Muscle layer of duodenum (tissue), 2 donors: ENCODE data around the gene ZNF81.
"Not testable (repeated sequence)": the region's sequence is repeated elsewhere in the genome, so short reads cannot be mapped to it uniquely, and the experiment has no call there.

ENCODE experiments used
- H3K27ac ChIP-seq: one replicate; pipeline ENCODE4 v1.7.0; 2013; ENCODE audit warnings: mild to moderate bottlenecking, low read length
- H3K27me3 ChIP-seq: one replicate; pipeline ENCODE4 v1.7.0; 2013; ENCODE audit warnings: low read depth, mild to moderate bottlenecking, control low read depth, low read length
- H3K36me3 ChIP-seq, 2 donors: one replicate each; pipeline ENCODE4 v1.7.0; 2013; ENCODE audit warnings: low read length in 2 of 2, control low read depth in 1 of 2, mild to moderate bottlenecking in 1 of 2; ENCODE audit not compliant: insufficient read depth in 2 of 2, control insufficient read depth in 1 of 2
- H3K4me1 ChIP-seq, 2 donors: one replicate each; pipeline ENCODE4 v1.7.0; 2013; ENCODE audit warnings: low read length in 2 of 2, mild to moderate bottlenecking in 2 of 2, control low read depth in 1 of 2, moderate library complexity in 1 of 2; ENCODE audit not compliant: insufficient read depth in 2 of 2, control insufficient read depth in 1 of 2
- H3K4me3 ChIP-seq, 2 donors: one replicate each; pipeline ENCODE4 v1.7.0; 2013; ENCODE audit warnings: low read length in 2 of 2, low read depth in 1 of 2, mild to moderate bottlenecking in 1 of 2
- H3K9me3 ChIP-seq, 2 donors: one replicate each; pipeline ENCODE4 v1.7.0; 2013; ENCODE audit warnings: low read length in 2 of 2, control low read depth in 1 of 2, mild to moderate bottlenecking in 1 of 2; ENCODE audit not compliant: control insufficient read depth in 1 of 2
- donor health status: healthy.

ZNF81 gene

DNA sequence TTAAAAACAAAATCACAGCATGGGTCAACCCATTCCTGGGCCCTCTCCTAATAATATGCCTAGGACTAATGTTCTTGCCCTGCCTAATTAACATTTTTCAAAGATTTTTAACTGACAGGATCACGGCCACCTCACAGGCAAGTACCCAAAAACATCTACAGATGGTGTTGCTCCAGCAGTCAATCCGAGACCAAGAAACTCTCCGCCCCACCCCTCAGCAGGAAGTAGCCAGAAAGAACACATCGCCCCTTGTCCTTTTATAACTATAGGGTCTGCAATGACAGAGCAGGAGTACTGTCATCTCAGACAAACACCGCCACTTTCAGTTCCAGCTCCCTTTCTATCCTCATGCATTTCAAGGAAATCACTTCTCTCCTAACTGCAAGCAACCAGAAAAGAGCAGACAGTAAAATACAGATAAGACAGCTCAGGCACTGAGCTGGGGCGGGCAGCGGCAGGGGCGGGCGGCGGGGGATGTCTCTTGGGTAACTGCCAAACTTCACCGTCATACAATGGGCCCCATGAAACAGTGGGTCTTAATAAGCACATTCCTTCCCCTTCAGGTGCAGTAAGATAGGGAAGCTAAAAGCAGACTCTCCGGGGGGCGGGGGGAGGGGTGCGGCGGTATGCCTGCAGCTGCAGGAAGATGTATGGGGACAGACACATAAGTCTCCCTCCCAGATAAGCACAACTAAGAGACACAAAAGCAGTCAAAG is 99.7 kb downstream of the ZNF81 start:
- H3K4me3 ChIP-seq: no peak overlapping the region

DNA sequence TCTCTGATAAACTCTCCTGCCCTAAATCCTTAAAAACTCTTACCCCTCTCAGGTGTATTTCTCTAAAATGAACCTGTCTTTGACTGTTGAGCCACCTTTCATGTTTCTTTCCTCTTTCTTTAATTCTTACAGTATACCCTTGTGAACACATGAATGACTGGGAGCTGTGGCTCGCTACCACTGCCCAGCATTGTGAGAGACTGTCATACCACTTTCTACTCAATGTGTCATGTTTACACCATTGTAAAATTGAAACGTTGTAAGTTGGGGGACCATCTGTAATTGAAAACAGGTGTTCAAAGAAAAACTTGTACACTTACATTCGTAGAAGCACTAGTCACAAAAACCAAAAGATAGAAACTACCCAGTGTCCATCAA is 100.2 kb downstream of the ZNF81 start:
- Histone ChIP-seq H3K4me1 (no peaks in the 10 kb centered on the region), H3K27ac (no peak overlapping the region), H3K27me3 (no peaks in the 10 kb centered on the region), H3K36me3 (no peaks in the 10 kb centered on the region), H3K4me3 (no peak overlapping the region), H3K9me3 (no peaks in the 10 kb centered on the region)

More for the DNA sequence above, 99.7 kb downstream of the ZNF81 start:
- Histone ChIP-seq H3K27me3 (no peaks in the 10 kb centered on the region), H3K4me1 (no peaks in the 10 kb centered on the region), H3K36me3 (no peaks in the 10 kb centered on the region), H3K27ac (no peak overlapping the region), H3K9me3 (no peaks in the 10 kb centered on the region)

GRCh38 chrX:47940448-47940847 is 103.7 kb downstream of the ZNF81 start:
- H3K4me1 ChIP-seq: no peaks in the 10 kb centered on the region
- H3K27ac ChIP-seq: no peak overlapping the region
- no peaks in the 10 kb centered on the region for H3K36me3 ChIP-seq
- no peaks in the 10 kb centered on the region for H3K27me3 ChIP-seq
- no peak overlapping the region for H3K4me3 ChIP-seq
- H3K9me3 ChIP-seq: no peaks in the 10 kb centered on the region

GRCh38 chrX:47941423-47941822 is 104.7 kb downstream of the ZNF81 start:
- Histone ChIP-seq H3K4me3 (no peak overlapping the region), H3K9me3 (no peaks in the 10 kb centered on the region), H3K4me1 (no peaks in the 10 kb centered on the region), H3K27me3 (no peaks in the 10 kb centered on the region), H3K36me3 (no peaks in the 10 kb centered on the region), H3K27ac (no peak overlapping the region)

GRCh38 chrX:47955295-47955694 is 118.6 kb downstream of the ZNF81 start:
- not testable (repeated sequence) for H3K4me3 ChIP-seq, H3K27ac ChIP-seq, H3K9me3 ChIP-seq, H3K36me3 ChIP-seq, H3K4me1 ChIP-seq, H3K27me3 ChIP-seq

- H3K4me3 ChIP-seq: no peak overlapping the region
- no peaks in the 10 kb centered on the region for H3K36me3 ChIP-seq
- no peaks in the 10 kb centered on the region for H3K4me1 ChIP-seq
- peaks cover 0 to 4% of the 10 kb centered on the region in 2 donors for H3K9me3 ChIP-seq
- H3K27me3 ChIP-seq: no peaks in the 10 kb centered on the region
- no peak overlapping the region for H3K27ac ChIP-seq
Measured at GRCh38 chrX:47956016-47956415, 119.3 kb downstream of the ZNF81 start.

GRCh38 chrX:47958206-47958605 is 121.5 kb downstream of the ZNF81 start:
- H3K4me1 ChIP-seq, H3K4me3 ChIP-seq, H3K27me3 ChIP-seq, H3K36me3 ChIP-seq, H3K27ac ChIP-seq, H3K9me3 ChIP-seq: not testable (repeated sequence)

GRCh38 chrX:47958761-47959342 is 122.2 kb downstream of the ZNF81 start:
- no peaks in the 10 kb centered on the region for H3K4me1 ChIP-seq
- H3K27me3 ChIP-seq: no peaks in the 10 kb centered on the region
- no peak overlapping the region for H3K27ac ChIP-seq
- no peak overlapping the region for H3K4me3 ChIP-seq
- H3K9me3 ChIP-seq: no peaks in the 10 kb centered on the region
- no peaks in the 10 kb centered on the region for H3K36me3 ChIP-seq

GRCh38 chrX:47960406-47960805 is 123.7 kb downstream of the ZNF81 start:
- no peaks in the 10 kb centered on the region for H3K36me3 ChIP-seq
- H3K4me1 ChIP-seq: no peaks in the 10 kb centered on the region
- H3K9me3 ChIP-seq: no peaks in the 10 kb centered on the region
- no peak overlapping the region for H3K4me3 ChIP-seq
- no peak overlapping the region for H3K27ac ChIP-seq
- H3K27me3 ChIP-seq: no peaks in the 10 kb centered on the region

- not testable (repeated sequence) for H3K4me3 ChIP-seq, H3K9me3 ChIP-seq, H3K36me3 ChIP-seq, H3K27me3 ChIP-seq, H3K27ac ChIP-seq, H3K4me1 ChIP-seq
Measured at GRCh38 chrX:47961830-47962229, 125.1 kb downstream of the ZNF81 start.

GRCh38 chrX:47965526-47965925 is 128.8 kb downstream of the ZNF81 start:
- not testable (repeated sequence) for H3K4me1 ChIP-seq, H3K27ac ChIP-seq, H3K36me3 ChIP-seq, H3K9me3 ChIP-seq, H3K27me3 ChIP-seq, H3K4me3 ChIP-seq
